GM23338 (cell line): ENCODE data around the gene DPH6. TPM values are rescaled to one million over a fixed set of nuclear protein-coding genes. Genes with fewer than 3 reads are reported as not detected.

Experiments used
- ATAC-seq: fragments of 200-7000 bp; cut with Tn5 transposase; 3 replicates; pipeline ENCODE4 v1.9.1; 2020
- DNase-seq: peaks from one replicate; pipeline ENCODE4 v3.0.0-alpha.2; 2015; ENCODE audit warnings: low spot score
- H2AFZ ChIP-seq: fragments of 200-600 bp; sonication (generic); 2 replicates; pipeline ENCODE4 v1.8.0; 2016; ENCODE audit warnings: antibody characterized with exemption, mild to moderate bottlenecking, moderate library complexity
- H3F3A ChIP-seq: fragments of 200-600 bp; sonication (generic); replicated peaks from 2 replicates; pipeline ENCODE4 v1.8.0; 2017; ENCODE audit warnings: antibody characterized with exemption, mixed run types, low read depth
- H3K27ac ChIP-seq: fragments of 200-600 bp; sonication (generic); 2 replicates; pipeline ENCODE4 v1.6.1; 2016; ENCODE audit warnings: low read depth
- H3K27me3 ChIP-seq: fragments of 200-600 bp; sonication (generic); 2 replicates; pipeline ENCODE4 v1.8.0; 2016; ENCODE audit warnings: mild to moderate bottlenecking, mixed run types, moderate library complexity; ENCODE audit not compliant: insufficient read depth
- H3K36me3 ChIP-seq: fragments of 200-600 bp; sonication (generic); 2 replicates; pipeline ENCODE4 v1.8.0; 2016; ENCODE audit warnings: mild to moderate bottlenecking; ENCODE audit not compliant: insufficient read depth
- H3K4me1 ChIP-seq: fragments of 200-600 bp; sonication (generic); 2 replicates; pipeline ENCODE4 v1.8.0; 2016; ENCODE audit warnings: mild to moderate bottlenecking, moderate library complexity; ENCODE audit not compliant: insufficient read depth
- H3K4me2 ChIP-seq: fragments of 200-600 bp; sonication (generic); 2 replicates; pipeline ENCODE4 v1.7.1; 2017; ENCODE audit warnings: mixed run types
- H3K4me3 ChIP-seq: fragments of 200-600 bp; sonication (generic); 2 replicates; pipeline ENCODE4 v1.6.1; 2016; ENCODE audit warnings: mixed run types
- H3K79me2 ChIP-seq: fragments of 200-600 bp; sonication (generic); replicated peaks from 2 replicates; pipeline ENCODE4 v1.8.0; 2017; ENCODE audit warnings: mild to moderate bottlenecking; ENCODE audit not compliant: insufficient read depth
- H3K9me2 ChIP-seq: fragments of 200-600 bp; sonication (generic); 2 replicates; pipeline ENCODE4 v1.8.0; 2017; ENCODE audit not compliant: insufficient read depth
- H4K20me1 ChIP-seq: fragments of 200-600 bp; sonication (generic); replicated peaks from 2 replicates; pipeline ENCODE4 v1.8.0; 2017; ENCODE audit warnings: mild to moderate bottlenecking; ENCODE audit not compliant: insufficient read depth
- H3K27ac Mint-ChIP-seq: 2 replicates; pipeline ENCODE4 v1.8.0; 2020; ENCODE audit warnings: inconsistent platforms, mild to moderate bottlenecking, moderate library complexity, mixed read lengths
- H3K27me3 Mint-ChIP-seq: 3 replicates; pipeline ENCODE4 v1.8.0; 2022; ENCODE audit warnings: low read depth, mild to moderate bottlenecking, moderate library complexity, mixed read lengths, inconsistent platforms; ENCODE audit not compliant: insufficient read depth, poor library complexity
- H3K36me3 Mint-ChIP-seq: 3 replicates; pipeline ENCODE4 v1.8.0; 2021; ENCODE audit warnings: low read depth, mild to moderate bottlenecking, inconsistent platforms, moderate library complexity, mixed read lengths
- H3K4me1 Mint-ChIP-seq: 3 replicates; pipeline ENCODE4 v1.8.0; 2020; ENCODE audit warnings: mild to moderate bottlenecking, inconsistent platforms, mixed read lengths
- H3K4me3 Mint-ChIP-seq: 3 replicates; pipeline ENCODE4 v1.8.0; 2021; ENCODE audit warnings: moderate library complexity, mild to moderate bottlenecking, inconsistent platforms, mixed read lengths
- H3K9me3 Mint-ChIP-seq: 3 replicates; pipeline ENCODE4 v1.8.0; 2020; ENCODE audit warnings: moderate library complexity, mild to moderate bottlenecking, inconsistent platforms, mixed read lengths
- CREB1 ChIP-seq: fragments of 250-450 bp; sonication (Bioruptor Pico); IDR thresholded peaks from 2 replicates; pipeline ENCODE4 v1.5.0; 2020; ENCODE audit warnings: low read depth, mild to moderate bottlenecking, moderate library complexity
- EZH2 ChIP-seq: fragments of 200-600 bp; sonication (generic); IDR thresholded peaks from one replicate; pipeline ENCODE4 v1.8.0; 2017; ENCODE audit warnings: antibody characterized with exemption, mild to moderate bottlenecking, low read depth; ENCODE audit not compliant: unreplicated experiment
- EZH2phosphoT487 ChIP-seq: fragments of 200-600 bp; sonication (generic); IDR thresholded peaks from one replicate; pipeline ENCODE4 v1.8.1; 2018; ENCODE audit warnings: antibody characterized with exemption; ENCODE audit not compliant: unreplicated experiment
- JUNB ChIP-seq: IDR thresholded peaks from one replicate; pipeline ENCODE4 v1.6.1; 2016; ENCODE audit warnings: antibody characterized with exemption; ENCODE audit not compliant: unreplicated experiment
- NANOG ChIP-seq: IDR thresholded peaks from 2 replicates; pipeline ENCODE4 v1.6.1; 2016; ENCODE audit warnings: antibody characterized with exemption, borderline replicate concordance
- POLR2AphosphoS5 ChIP-seq: IDR thresholded peaks from 2 replicates; pipeline ENCODE4 v1.6.1; 2016; ENCODE audit warnings: antibody characterized with exemption, low read depth
- STAT1 ChIP-seq: IDR thresholded peaks from one replicate; pipeline ENCODE4 v1.6.1; 2016; ENCODE audit warnings: antibody characterized with exemption; ENCODE audit not compliant: unreplicated experiment
- ZNF114 ChIP-seq: fragments of 250-450 bp; sonication (Bioruptor Pico); IDR thresholded peaks from 2 replicates; pipeline ENCODE4 v1.5.0; 2020; ENCODE audit warnings: mild to moderate bottlenecking, moderate library complexity
- ZNF331 ChIP-seq: fragments of 250-450 bp; sonication (Bioruptor Pico); IDR thresholded peaks from 2 replicates; pipeline ENCODE4 v1.5.0; 2020; ENCODE audit warnings: low read depth, mild to moderate bottlenecking, moderate library complexity
- polyA plus RNA-seq: library from polyadenylated mRNA; unstranded; fragments of >200 nt; fragmentation: Nextera tagmentation; extraction: Ambion mirVana; gene quantifications from 2 replicates; pipeline ENCODE4 v1.2.1, GENCODE V29; 2016
- total RNA-seq: library from RNA; depleted of rRNA; stranded (reverse); fragments of >200 nt; shearing (Covaris generic); gene quantifications from 2 replicates; pipeline ENCODE4 v1.2.3, GENCODE V29; 2014
- TF ChIP-seq, protein P1 (sequence below), 2 experiments: fragments of 200-600 bp in 1 of 2; sonication (generic) in 1 of 2; conservative IDR thresholded peaks; 2 replicates each; pipeline versions ENCODE4 v1.5.1 to v1.6.1; 2016 to 2017; ENCODE audit warnings: antibody characterized with exemption in 2 of 2, low read depth in 2 of 2, mild to moderate bottlenecking in 2 of 2, moderate library complexity in 1 of 2
- TF ChIP-seq, protein P2 (sequence below): fragments of 250-450 bp; sonication (Bioruptor Pico); IDR thresholded peaks from 2 replicates; pipeline ENCODE4 v1.5.0; 2020; ENCODE audit warnings: mild to moderate bottlenecking, moderate library complexity
- TF ChIP-seq, protein P3 (sequence below): IDR thresholded peaks from 2 replicates; pipeline ENCODE4 v1.6.1; 2016; ENCODE audit warnings: antibody characterized with exemption

The DPH6 gene
- total and polyA plus RNA-seq, 2 experiments from 2014 or later = 37.9 to 46.9 TPM

GRCh38 chr15:35505809-35506208 lies 40.2 kb downstream of the DPH6 start (continued):
- no peak for TF ChIP-seq EZH2
- TF ChIP-seq, protein P1, sequence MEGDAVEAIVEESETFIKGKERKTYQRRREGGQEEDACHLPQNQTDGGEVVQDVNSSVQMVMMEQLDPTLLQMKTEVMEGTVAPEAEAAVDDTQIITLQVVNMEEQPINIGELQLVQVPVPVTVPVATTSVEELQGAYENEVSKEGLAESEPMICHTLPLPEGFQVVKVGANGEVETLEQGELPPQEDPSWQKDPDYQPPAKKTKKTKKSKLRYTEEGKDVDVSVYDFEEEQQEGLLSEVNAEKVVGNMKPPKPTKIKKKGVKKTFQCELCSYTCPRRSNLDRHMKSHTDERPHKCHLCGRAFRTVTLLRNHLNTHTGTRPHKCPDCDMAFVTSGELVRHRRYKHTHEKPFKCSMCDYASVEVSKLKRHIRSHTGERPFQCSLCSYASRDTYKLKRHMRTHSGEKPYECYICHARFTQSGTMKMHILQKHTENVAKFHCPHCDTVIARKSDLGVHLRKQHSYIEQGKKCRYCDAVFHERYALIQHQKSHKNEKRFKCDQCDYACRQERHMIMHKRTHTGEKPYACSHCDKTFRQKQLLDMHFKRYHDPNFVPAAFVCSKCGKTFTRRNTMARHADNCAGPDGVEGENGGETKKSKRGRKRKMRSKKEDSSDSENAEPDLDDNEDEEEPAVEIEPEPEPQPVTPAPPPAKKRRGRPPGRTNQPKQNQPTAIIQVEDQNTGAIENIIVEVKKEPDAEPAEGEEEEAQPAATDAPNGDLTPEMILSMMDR (conservative IDR thresholded peaks at IDR 0.05; ENCODE audit: low read depth in 2 of 2) = no peak
- TF ChIP-seq, protein P2, sequence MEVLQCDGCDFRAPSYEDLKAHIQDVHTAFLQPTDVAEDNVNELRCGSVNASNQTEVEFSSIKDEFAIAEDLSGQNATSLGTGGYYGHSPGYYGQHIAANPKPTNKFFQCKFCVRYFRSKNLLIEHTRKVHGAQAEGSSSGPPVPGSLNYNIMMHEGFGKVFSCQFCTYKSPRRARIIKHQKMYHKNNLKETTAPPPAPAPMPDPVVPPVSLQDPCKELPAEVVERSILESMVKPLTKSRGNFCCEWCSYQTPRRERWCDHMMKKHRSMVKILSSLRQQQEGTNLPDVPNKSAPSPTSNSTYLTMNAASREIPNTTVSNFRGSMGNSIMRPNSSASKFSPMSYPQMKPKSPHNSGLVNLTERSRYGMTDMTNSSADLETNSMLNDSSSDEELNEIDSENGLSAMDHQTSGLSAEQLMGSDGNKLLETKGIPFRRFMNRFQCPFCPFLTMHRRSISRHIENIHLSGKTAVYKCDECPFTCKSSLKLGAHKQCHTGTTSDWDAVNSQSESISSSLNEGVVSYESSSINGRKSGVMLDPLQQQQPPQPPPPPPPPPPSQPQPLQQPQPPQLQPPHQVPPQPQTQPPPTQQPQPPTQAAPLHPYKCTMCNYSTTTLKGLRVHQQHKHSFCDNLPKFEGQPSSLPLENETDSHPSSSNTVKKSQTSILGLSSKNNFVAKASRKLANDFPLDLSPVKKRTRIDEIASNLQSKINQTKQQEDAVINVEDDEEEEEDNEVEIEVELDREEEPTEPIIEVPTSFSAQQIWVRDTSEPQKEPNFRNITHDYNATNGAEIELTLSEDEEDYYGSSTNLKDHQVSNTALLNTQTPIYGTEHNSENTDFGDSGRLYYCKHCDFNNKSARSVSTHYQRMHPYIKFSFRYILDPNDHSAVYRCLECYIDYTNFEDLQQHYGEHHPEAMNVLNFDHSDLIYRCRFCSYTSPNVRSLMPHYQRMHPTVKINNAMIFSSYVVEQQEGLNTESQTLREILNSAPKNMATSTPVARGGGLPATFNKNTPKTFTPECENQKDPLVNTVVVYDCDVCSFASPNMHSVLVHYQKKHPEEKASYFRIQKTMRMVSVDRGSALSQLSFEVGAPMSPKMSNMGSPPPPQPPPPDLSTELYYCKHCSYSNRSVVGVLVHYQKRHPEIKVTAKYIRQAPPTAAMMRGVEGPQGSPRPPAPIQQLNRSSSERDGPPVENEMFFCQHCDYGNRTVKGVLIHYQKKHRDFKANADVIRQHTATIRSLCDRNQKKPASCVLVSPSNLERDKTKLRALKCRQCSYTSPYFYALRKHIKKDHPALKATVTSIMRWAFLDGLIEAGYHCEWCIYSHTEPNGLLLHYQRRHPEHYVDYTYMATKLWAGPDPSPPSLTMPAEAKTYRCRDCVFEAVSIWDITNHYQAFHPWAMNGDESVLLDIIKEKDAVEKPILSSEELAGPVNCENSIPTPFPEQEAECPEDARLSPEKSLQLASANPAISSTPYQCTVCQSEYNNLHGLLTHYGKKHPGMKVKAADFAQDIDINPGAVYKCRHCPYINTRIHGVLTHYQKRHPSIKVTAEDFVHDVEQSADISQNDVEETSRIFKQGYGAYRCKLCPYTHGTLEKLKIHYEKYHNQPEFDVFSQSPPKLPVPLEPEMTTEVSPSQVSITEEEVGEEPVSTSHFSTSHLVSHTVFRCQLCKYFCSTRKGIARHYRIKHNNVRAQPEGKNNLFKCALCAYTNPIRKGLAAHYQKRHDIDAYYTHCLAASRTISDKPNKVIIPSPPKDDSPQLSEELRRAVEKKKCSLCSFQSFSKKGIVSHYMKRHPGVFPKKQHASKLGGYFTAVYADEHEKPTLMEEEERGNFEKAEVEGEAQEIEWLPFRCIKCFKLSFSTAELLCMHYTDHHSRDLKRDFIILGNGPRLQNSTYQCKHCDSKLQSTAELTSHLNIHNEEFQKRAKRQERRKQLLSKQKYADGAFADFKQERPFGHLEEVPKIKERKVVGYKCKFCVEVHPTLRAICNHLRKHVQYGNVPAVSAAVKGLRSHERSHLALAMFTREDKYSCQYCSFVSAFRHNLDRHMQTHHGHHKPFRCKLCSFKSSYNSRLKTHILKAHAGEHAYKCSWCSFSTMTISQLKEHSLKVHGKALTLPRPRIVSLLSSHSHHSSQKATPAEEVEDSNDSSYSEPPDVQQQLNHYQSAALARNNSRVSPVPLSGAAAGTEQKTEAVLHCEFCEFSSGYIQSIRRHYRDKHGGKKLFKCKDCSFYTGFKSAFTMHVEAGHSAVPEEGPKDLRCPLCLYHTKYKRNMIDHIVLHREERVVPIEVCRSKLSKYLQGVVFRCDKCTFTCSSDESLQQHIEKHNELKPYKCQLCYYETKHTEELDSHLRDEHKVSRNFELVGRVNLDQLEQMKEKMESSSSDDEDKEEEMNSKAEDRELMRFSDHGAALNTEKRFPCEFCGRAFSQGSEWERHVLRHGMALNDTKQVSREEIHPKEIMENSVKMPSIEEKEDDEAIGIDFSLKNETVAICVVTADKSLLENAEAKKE (CRISPR knock-in tag) = no peak
- no peak for TF ChIP-seq ZNF114 (CRISPR knock-in tag)

DNA sequence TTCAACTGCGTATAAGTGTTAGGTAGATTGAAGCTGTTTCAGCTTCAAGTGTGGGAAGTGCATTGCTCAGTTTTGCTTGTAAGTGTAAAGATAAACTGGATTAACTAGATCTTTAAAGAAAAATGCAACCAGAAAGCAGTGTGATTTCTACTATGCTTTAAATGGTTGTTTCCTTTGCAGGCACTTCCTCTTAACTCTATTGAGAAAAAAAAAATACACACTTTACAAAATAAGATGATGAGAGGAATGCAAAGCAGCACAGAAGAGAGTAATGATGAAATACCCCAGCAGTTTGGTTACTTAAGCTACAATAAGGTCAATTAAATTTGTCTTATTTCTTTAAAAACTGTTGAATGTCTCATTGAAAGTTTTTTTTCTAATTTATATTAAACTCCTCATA lies 40.8 kb downstream of the DPH6 start:
- DNase-seq (no peak), ATAC-seq (no peak)
- H3K9me2 ChIP-seq = no peaks in the 10 kb centered on the region
- H3K79me2 ChIP-seq = no peaks in the 10 kb centered on the region
- H3K27ac ChIP-seq = no peak overlapping the region
- H3K4me1 Mint-ChIP-seq = peaks cover 26% of the 10 kb centered on the region
- H3K9me3 Mint-ChIP-seq = no peaks in the 10 kb centered on the region
- H3F3A ChIP-seq = no peaks in the 10 kb centered on the region
- no peak overlapping the region for H3K4me2 ChIP-seq
- H3K4me3 ChIP-seq = no peak overlapping the region
- no peak overlapping the region for H3K27ac Mint-ChIP-seq
- no peaks in the 10 kb centered on the region for H3K36me3 Mint-ChIP-seq
- H4K20me1 ChIP-seq = no peaks in the 10 kb centered on the region
- H3K36me3 ChIP-seq = no peaks in the 10 kb centered on the region
- H3K4me1 ChIP-seq = peaks cover 15% of the 10 kb centered on the region
- no peak overlapping the region for H3K4me3 Mint-ChIP-seq
- H3K27me3 Mint-ChIP-seq = no peaks in the 10 kb centered on the region
- no peak overlapping the region for H2AFZ ChIP-seq
- no peaks in the 10 kb centered on the region for H3K27me3 ChIP-seq
- no peak for TF ChIP-seq JUNB
- TF ChIP-seq CREB1 (CRISPR knock-in tag) = no peak
- TF ChIP-seq, protein P3, sequence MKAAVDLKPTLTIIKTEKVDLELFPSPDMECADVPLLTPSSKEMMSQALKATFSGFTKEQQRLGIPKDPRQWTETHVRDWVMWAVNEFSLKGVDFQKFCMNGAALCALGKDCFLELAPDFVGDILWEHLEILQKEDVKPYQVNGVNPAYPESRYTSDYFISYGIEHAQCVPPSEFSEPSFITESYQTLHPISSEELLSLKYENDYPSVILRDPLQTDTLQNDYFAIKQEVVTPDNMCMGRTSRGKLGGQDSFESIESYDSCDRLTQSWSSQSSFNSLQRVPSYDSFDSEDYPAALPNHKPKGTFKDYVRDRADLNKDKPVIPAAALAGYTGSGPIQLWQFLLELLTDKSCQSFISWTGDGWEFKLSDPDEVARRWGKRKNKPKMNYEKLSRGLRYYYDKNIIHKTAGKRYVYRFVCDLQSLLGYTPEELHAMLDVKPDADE = no peak
- TF ChIP-seq ZNF331 (CRISPR knock-in tag) = no peak
- TF ChIP-seq STAT1 = no peak
- TF ChIP-seq NANOG = no peak
- no peak for TF ChIP-seq EZH2phosphoT487
- TF ChIP-seq POLR2AphosphoS5 = no peak
- TF ChIP-seq, protein P1 (conservative IDR thresholded peaks at IDR 0.05; ENCODE audit: low read depth in 2 of 2) = no peak
- no peak for TF ChIP-seq ZNF114 (CRISPR knock-in tag)
- TF ChIP-seq EZH2 = no peak
